ENCODE measurements around the gene CEP170B.
"Not testable (repeated sequence)": the region's sequence is repeated elsewhere in the genome, so short reads cannot be mapped to it uniquely, and the experiment has no call there.

Gene CEP170B

GRCh38 chr14:104913435-104913834 is 48.4 kb downstream of the CEP170B start:
- Histone ChIP-seq H3K27ac (no peak overlapping the region), H3K4me1 (no peaks in the 10 kb centered on the region), H3K9me3 (peaks cover 4 to 12% (median 5%) of the 10 kb centered on the region in 3 donors), H3K4me3 (no peak overlapping the region), H3K36me3 (no peaks in the 10 kb centered on the region), H3K27me3 (peaks cover 0 to 22% of the 10 kb centered on the region in 2 donors)
- TF ChIP-seq CTCF (IDR thresholded peaks at IDR 0.05): no peak
- intact Hi-C loops (cut with DNase I; ENCODE audit: low total_unique reads): no loop called here
- DNase-seq: no peak

- peaks cover 0 to 10% of the 10 kb centered on the region in 2 donors for H3K27me3 ChIP-seq
- no peak for TF ChIP-seq CTCF (IDR thresholded peaks at IDR 0.05)
- no peak for DNase-seq
- H3K4me3 ChIP-seq: no peak overlapping the region
- no peak overlapping the region for H3K27ac ChIP-seq
- peaks cover 0 to 4% (median 4%) of the 10 kb centered on the region in 3 donors for H3K9me3 ChIP-seq
- H3K4me1 ChIP-seq: no peaks in the 10 kb centered on the region
- H3K36me3 ChIP-seq: no peaks in the 10 kb centered on the region
- intact Hi-C loops (cut with DNase I; ENCODE audit: low total_unique reads): no loop called here
Observed at GRCh38 chr14:104917116-104917515, 52.0 kb downstream of the CEP170B start.

- DNase-seq: no peak
- no peak for TF ChIP-seq CTCF (IDR thresholded peaks at IDR 0.05)
- intact Hi-C loops (cut with DNase I; ENCODE audit: low total_unique reads): no loop called here
- H3K4me1 ChIP-seq: no peaks in the 10 kb centered on the region
- H3K36me3 ChIP-seq: no peaks in the 10 kb centered on the region
- H3K4me3 ChIP-seq: no peak overlapping the region
- no peaks in the 10 kb centered on the region for H3K9me3 ChIP-seq
- no peak overlapping the region for H3K27ac ChIP-seq
- peaks cover 0 to under 1% of the 10 kb centered on the region in 2 donors for H3K27me3 ChIP-seq
Observed at GRCh38 chr14:104917993-104918392, 52.9 kb downstream of the CEP170B start.

- H3K4me1 ChIP-seq; intact Hi-C loops (cut with DNase I; ENCODE audit: low total_unique reads); H3K36me3 ChIP-seq; H3K27me3 ChIP-seq; H3K9me3 ChIP-seq; H3K27ac ChIP-seq; H3K4me3 ChIP-seq; DNase-seq: not testable (repeated sequence)
Observed at GRCh38 chr14:104919152-104919992, 54.3 kb downstream of the CEP170B start.

GRCh38 chr14:104919993-104920315 is 54.9 kb downstream of the CEP170B start:
- no peak for DNase-seq
- TF ChIP-seq CTCF (IDR thresholded peaks at IDR 0.05): no peak
- H3K4me1 ChIP-seq: no peaks in the 10 kb centered on the region
- no peaks in the 10 kb centered on the region for H3K9me3 ChIP-seq
- H3K36me3 ChIP-seq: no peaks in the 10 kb centered on the region
- peaks cover 0 to 3% of the 10 kb centered on the region in 2 donors for H3K27me3 ChIP-seq
- intact Hi-C loops (cut with DNase I; ENCODE audit: low total_unique reads): no loop called here
- H3K4me3 ChIP-seq: no peak overlapping the region
- H3K27ac ChIP-seq: no peak overlapping the region

GRCh38 chr14:104923640-104924420 is 58.8 kb downstream of the CEP170B start:
- Histone ChIP-seq H3K4me1 (no peaks in the 10 kb centered on the region), H3K9me3 (no peaks in the 10 kb centered on the region), H3K36me3 (no peaks in the 10 kb centered on the region), H3K4me3 (no peak overlapping the region), H3K27ac (no peak overlapping the region), H3K27me3 (peaks cover 0 to 21% of the 10 kb centered on the region in 2 donors)
- DNase-seq: no peak
- no peak for TF ChIP-seq CTCF (IDR thresholded peaks at IDR 0.05)
- intact Hi-C loops (cut with DNase I; ENCODE audit: low total_unique reads): no loop called here

All from tibial artery (tissue), 4 donors.